Left forelimb (tissue), 1 donor: ENCODE data around the gene RARRES1.
"Not testable (repeated sequence)": the region's sequence is repeated elsewhere in the genome, so short reads cannot be mapped to it uniquely, and the experiment has no call there.

Experiments
- DNase-seq: peaks from one replicate; pipeline ENCODE4 v3.0.0-alpha.2; 2018; ENCODE audit warnings: low spot score

Gene RARRES1

GRCh38 chr3:158733656-158734055, 1.4 kb upstream of the RARRES1 start:
- no peak for DNase-seq

GRCh38 chr3:158732856-158733200, 571 bp upstream of the RARRES1 start:
- no peak for DNase-seq

GRCh38 chr3:158731486-158731885, 771 bp downstream of the RARRES1 start:
- no peak for DNase-seq

- no peak for DNase-seq
Measured at GRCh38 chr3:158728851-158729250, 3.4 kb downstream of the RARRES1 start.

GRCh38 chr3:158728061-158728377, 4.2 kb downstream of the RARRES1 start:
- no peak for DNase-seq

GRCh38 chr3:158727206-158728060, 4.8 kb downstream of the RARRES1 start:
- no peak for DNase-seq

- no peak for DNase-seq
Measured at GRCh38 chr3:158725348-158726011, 6.8 kb downstream of the RARRES1 start.

- DNase-seq, result no peak
Measured at GRCh38 chr3:158723991-158724390, 8.3 kb downstream of the RARRES1 start.

- no peak for DNase-seq
Measured at GRCh38 chr3:158722108-158722507, 10.1 kb downstream of the RARRES1 start.

- DNase-seq, result no peak
Measured at GRCh38 chr3:158718490-158719170, 13.6 kb downstream of the RARRES1 start.

GRCh38 chr3:158717576-158717975, 14.7 kb downstream of the RARRES1 start:
- DNase-seq, result no peak

GRCh38 chr3:158713094-158713499, 19.2 kb downstream of the RARRES1 start:
- DNase-seq, result no peak

- DNase-seq, result no peak
Measured at GRCh38 chr3:158712443-158712842, 19.8 kb downstream of the RARRES1 start.

GRCh38 chr3:158711886-158712285, 20.4 kb downstream of the RARRES1 start:
- DNase-seq, result no peak

GRCh38 chr3:158710601-158711000, 21.7 kb downstream of the RARRES1 start:
- no peak for DNase-seq

GRCh38 chr3:158709666-158710083, 22.6 kb downstream of the RARRES1 start:
- DNase-seq, result no peak

- DNase-seq, result no peak
Measured at GRCh38 chr3:158703566-158703965, 28.7 kb downstream of the RARRES1 start.

GRCh38 chr3:158702815-158703481, 29.3 kb downstream of the RARRES1 start:
- DNase-seq, result no peak

GRCh38 chr3:158701420-158702065, 30.7 kb downstream of the RARRES1 start:
- DNase-seq, result no peak

GRCh38 chr3:158700559-158700958, 31.7 kb downstream of the RARRES1 start:
- no peak for DNase-seq

- no peak for DNase-seq
Measured at GRCh38 chr3:158696618-158697017, 35.6 kb downstream of the RARRES1 start.

- not testable (repeated sequence) for DNase-seq
Measured at GRCh38 chr3:158693866-158694456, 38.3 kb downstream of the RARRES1 start.
